ENCODE data around the gene SLC12A7.
A peak's percentile ranks its signal among the peaks of the same experiment; 100 is the strongest.
"Not testable (repeated sequence)": the region's sequence is repeated elsewhere in the genome, so short reads cannot be mapped to it uniquely, and the experiment has no call there.

SLC12A7 gene

DNA sequence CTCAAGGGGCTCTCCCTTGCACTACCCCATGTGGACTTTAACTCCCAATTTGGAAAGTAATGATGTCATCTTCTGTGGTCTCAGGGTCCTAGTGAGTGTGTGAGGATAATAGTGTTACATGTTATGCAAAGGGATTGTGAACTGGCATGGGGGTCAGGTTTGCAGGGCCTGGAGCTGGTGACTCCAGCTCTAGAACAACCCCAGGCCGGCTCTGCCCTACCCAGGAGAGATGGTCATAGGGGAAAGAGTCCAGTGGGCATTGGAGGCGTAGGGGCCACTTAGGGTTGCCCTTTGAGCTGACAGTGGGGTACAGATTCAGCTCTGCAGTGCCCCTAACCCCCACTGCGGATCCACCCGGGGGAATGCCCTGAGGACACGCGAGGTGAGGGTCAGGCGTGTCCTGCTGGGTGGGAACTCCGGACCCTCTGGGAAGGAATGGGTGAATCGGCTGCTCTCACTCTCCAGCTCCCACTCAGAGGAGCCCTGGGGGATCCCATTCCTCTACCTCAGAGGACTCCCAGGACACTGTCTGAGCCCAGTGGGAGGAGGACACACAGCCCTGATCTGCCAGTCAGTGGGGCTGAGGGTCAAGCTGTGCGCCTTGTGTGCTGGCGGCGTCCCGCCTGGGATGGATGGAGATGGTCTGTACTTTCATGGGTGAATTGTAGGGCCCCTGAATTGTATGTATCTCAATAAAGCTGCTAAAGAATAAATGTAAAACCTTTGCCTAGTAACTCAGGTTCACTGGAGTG, 105.8 kb downstream of the SLC12A7 start:
- Mint-ChIP-seq H3K27ac (no peak overlapping the region), H3K9me3 (no peaks in the 10 kb centered on the region), H3K27me3 (peaks cover 54% of the 10 kb centered on the region), H3K4me1 (ENCODE audit: low read depth) (peaks cover 38% of the 10 kb centered on the region), H3K36me3 (ENCODE audit: low read depth) (no peaks in the 10 kb centered on the region), H3K4me3 (no peak overlapping the region)

DNA sequence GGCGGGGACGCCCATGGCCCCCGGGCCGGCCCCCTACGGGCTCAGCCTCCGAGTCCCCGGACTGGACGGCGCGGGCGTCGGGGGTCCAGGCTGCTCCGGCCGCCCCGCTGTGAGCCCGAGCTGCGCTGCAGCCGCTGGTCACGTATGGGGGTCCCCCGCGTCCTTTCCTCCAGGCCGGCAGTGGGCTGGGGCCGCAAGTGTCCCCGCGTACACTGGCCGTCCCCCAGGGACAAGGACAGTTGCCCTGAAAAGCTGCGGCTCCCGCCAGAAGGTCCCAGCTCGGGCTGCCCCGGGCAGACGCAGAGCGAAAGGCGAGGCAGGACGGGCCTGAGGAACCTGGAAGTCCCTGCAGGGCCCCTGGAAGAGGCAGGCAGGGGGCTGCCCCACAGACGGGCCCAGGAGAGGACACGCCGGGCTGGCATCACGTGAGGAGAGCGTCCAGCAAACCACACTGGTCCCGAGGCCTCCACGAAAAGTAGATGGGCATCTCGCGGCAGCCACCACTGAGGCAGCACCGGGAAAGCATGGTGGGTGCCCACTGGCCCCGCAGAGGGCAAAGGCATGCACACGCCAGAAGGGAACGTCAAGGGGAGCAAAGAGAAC, 106.5 kb downstream of the SLC12A7 start:
- Mint-ChIP-seq H3K4me1 (ENCODE audit: low read depth) (peaks cover 34% of the 10 kb centered on the region), H3K27me3 (peaks cover 48% of the 10 kb centered on the region), H3K9me3 (no peaks in the 10 kb centered on the region), H3K36me3 (ENCODE audit: low read depth) (no peaks in the 10 kb centered on the region), H3K27ac (no peak overlapping the region), H3K4me3 (no peak overlapping the region)

DNA sequence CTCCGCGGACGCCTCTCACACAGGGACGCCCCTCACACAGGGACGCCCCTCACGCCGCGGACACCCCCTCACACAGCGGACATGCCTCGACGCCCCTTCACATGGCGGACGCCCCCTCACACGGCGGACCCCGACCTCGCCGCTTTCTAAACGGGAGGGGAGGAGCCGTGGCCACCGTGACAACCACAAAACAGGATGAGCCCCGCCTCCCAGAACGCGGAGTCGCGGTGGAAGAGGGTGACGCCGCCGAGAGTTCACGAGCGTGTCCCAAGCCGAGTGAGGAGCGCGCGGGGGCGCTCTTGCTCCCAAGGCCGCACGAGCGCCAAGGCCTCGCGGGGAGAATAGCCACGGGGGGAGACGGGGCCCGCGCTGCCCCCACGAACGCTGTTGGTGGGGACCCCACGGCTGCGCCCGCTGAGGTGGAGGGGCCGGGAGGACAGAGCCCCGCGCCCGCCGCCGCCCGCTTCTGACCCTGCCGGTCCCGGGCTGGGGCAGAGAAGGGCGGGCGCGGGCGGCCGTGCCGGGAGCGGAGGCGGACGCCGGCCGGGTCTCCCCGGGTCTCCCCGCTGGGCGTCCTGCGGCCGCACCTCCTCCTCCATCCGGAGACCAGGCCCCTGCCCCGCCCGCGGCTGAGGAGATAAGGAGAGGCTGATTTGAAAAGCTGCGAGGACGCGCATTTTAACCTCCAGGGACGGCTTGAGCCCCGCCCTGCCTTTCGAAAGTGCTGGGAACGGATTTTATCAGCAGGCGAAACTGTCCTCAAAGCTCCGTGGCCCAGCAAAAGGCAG, 107.2 kb downstream of the SLC12A7 start:
- peaks cover 32% of the 10 kb centered on the region for H3K4me1 Mint-ChIP-seq (ENCODE audit: low read depth)
- H3K27me3 Mint-ChIP-seq = peaks cover 41% of the 10 kb centered on the region
- no peak overlapping the region for H3K27ac Mint-ChIP-seq
- no peaks in the 10 kb centered on the region for H3K9me3 Mint-ChIP-seq
- peak overlapping the region; percentile 54 for H3K4me3 Mint-ChIP-seq
- no peaks in the 10 kb centered on the region for H3K36me3 Mint-ChIP-seq (ENCODE audit: low read depth)

DNA sequence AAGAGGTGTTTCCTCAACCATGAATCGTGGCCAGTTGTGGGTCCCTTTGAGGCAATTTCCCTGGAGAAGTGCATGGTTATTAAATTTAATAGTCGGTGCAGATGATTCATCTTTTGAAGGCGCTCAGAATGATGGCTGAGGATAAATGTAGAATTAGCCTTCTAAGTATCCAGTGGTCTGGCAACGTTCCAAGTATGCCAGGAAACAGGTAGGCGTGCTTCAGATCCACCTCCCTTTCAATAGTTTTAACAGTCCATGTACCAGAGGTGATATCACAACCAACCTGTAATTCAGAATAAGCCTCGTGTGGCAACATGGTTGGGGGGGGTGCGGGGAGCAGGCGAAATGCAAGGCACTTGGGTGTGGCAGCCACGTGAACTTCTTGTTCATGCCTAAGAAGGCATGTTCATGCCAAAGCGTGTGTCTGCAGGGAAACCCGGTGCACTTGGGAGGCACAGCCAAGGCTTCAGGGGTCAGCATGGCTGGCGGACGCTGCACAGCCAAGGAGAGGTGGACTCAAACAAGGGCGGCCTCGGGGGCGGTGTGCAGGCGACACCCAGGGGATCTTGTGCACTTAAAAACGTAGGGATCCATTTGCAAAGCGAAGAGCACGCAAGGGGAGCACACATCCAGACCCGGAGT, 108.4 kb downstream of the SLC12A7 start:
- no peak overlapping the region for H3K27ac Mint-ChIP-seq
- H3K36me3 Mint-ChIP-seq (ENCODE audit: low read depth) = no peaks in the 10 kb centered on the region
- peaks cover 32% of the 10 kb centered on the region for H3K4me1 Mint-ChIP-seq (ENCODE audit: low read depth)
- H3K4me3 Mint-ChIP-seq = no peak overlapping the region
- H3K9me3 Mint-ChIP-seq = no peaks in the 10 kb centered on the region
- H3K27me3 Mint-ChIP-seq = peaks cover 40% of the 10 kb centered on the region

DNA sequence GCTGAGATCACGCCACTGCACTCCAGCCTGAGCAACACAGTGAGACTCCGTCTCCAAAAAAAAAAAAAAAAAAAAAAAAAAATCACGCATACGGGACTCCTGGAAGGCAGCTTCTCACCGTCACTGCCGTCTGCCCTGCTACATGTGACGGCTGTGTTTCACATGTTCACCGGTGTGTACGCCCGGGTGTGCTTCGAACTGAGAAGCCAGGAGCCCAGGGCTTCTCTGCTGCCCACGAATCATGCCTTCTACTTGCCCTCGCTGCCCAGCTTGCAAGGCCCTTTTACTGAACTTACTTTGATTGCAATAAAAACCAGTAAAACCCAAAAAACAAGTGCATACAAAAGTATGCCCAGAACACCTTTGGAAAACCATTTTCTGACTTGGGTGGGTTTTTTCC, 109.0 kb downstream of the SLC12A7 start:
- Mint-ChIP-seq H3K27ac (no peak overlapping the region), H3K36me3 (ENCODE audit: low read depth) (no peaks in the 10 kb centered on the region), H3K9me3 (no peaks in the 10 kb centered on the region), H3K4me1 (ENCODE audit: low read depth) (peaks cover 29% of the 10 kb centered on the region), H3K27me3 (peaks cover 36% of the 10 kb centered on the region), H3K4me3 (no peak overlapping the region)

DNA sequence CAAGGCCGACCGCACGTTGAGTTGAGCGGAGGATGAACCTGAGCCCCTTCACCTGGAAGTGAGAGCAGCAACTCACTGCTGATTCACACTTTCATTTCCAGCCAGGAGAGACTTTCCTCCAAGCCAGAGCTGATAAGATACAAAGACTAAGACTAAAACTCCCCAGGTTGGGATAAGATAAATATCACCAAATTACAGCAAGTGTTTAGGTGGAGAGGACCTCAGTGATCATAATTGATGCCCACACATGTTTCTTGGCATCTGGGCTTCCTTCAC, 109.7 kb downstream of the SLC12A7 start:
- Mint-ChIP-seq H3K4me1 (ENCODE audit: low read depth) (peaks cover 28% of the 10 kb centered on the region), H3K36me3 (ENCODE audit: low read depth) (no peaks in the 10 kb centered on the region), H3K4me3 (no peak overlapping the region), H3K27me3 (peaks cover 30% of the 10 kb centered on the region), H3K27ac (no peak overlapping the region), H3K9me3 (no peaks in the 10 kb centered on the region)

DNA sequence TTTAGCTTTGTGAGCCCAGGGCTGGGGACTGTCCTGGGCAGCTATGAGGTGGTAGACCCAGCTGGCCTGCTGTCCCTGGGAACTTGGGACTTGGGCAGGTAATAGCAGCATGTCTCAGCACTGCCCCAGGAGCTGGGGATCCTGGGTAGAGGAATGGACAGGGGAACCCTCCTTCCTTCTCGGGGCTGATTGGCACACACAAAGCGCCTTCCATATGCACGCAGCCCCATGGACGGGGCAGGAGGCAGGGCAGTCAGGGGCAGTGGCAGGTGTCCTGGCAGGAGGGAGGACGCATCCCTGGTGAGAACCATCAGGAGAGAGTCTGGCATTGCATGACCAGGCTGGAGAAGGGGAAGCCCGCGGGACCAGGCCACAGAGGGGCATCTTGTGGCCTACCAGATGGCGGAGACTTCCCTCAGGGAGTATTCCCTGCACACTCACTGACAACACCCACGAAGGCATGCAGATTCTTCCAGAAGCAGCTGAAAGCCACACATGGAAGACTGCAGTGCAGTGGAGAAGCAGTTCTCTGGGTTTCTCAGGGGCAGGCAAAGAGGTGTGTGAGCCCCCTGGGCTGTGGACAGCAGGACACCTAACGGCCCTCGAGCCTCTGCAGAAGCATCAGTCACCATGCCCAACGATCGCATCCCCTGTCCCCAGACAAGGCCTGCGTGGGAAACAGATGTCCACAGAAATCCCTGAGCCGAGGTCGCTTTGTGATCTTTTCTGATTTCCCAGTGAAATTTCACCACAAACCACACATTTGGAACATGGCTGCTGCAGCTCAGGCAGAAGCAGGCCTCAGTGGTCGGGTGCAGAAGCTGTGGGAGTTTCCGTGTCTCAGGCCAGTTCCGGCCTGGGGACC, 110.2 kb downstream of the SLC12A7 start:
- H3K36me3 Mint-ChIP-seq (ENCODE audit: low read depth) = no peaks in the 10 kb centered on the region
- H3K27me3 Mint-ChIP-seq = peaks cover 24% of the 10 kb centered on the region
- no peak overlapping the region for H3K27ac Mint-ChIP-seq
- H3K9me3 Mint-ChIP-seq = no peaks in the 10 kb centered on the region
- no peak overlapping the region for H3K4me3 Mint-ChIP-seq
- peaks cover 33% of the 10 kb centered on the region for H3K4me1 Mint-ChIP-seq (ENCODE audit: low read depth)

DNA sequence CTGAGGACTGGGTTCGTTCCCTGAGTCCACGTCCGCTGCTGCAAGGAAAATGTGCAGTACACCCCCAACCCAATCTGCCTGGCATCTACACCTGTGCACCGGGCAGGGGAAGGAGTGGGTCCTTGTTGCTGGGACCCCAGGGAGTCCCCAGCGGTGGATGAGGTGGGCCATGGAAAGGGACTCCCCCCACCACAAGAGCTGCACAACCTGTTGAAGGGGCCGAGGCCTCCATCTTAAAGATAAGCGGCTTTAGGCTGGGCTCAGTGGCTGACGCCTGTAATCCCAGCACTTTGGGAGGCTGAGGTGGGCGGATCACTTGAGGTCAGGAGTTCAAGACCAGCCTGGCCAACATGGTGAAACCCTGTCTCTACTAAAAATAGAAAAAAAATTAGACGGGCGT, 111.0 kb downstream of the SLC12A7 start:
- H3K27ac Mint-ChIP-seq; H3K9me3 Mint-ChIP-seq; H3K4me3 Mint-ChIP-seq; H3K36me3 Mint-ChIP-seq (ENCODE audit: low read depth): not testable (repeated sequence)
- Mint-ChIP-seq H3K4me1 (ENCODE audit: low read depth) (peaks cover 32% of the 10 kb centered on the region), H3K27me3 (peaks cover 16% of the 10 kb centered on the region)

All from stimulated activated naive CD8-positive, alpha-beta T cell treated with anti-CD3 and anti-CD28 coated beads, Interleukin-15, Interleukin-2, amounts not matched to agents 100 ng/mL and 50 ng/mL, for 24 hours (primary cell).